MM.1S (cell line): Measurements from ENCODE around the gene CHRNB1.
"Not testable (repeated sequence)": the region's sequence is repeated elsewhere in the genome, so short reads cannot be mapped to it uniquely, and the experiment has no call there.

Source experiments
- DNase-seq: peaks from one replicate; pipeline ENCODE4 v3.0.0-alpha.2; 2015
- H2AFZ ChIP-seq: fragments of 300-600 bp; sonication (generic); 2 replicates; pipeline ENCODE4 v1.6.0; 2016; ENCODE audit warnings: antibody characterized with exemption, low read length
- H3F3A ChIP-seq: fragments of 300-600 bp; sonication (generic); 2 replicates; pipeline ENCODE4 v1.6.1; 2016; ENCODE audit warnings: mild to moderate bottlenecking, antibody characterized with exemption, low read length, moderate library complexity, mixed read lengths; ENCODE audit not compliant: insufficient read depth
- H3K27ac ChIP-seq: fragments of 300-600 bp; sonication (generic); 2 replicates; pipeline ENCODE4 v1.5.1; 2016; ENCODE audit warnings: mild to moderate bottlenecking, low read length
- H3K27me3 ChIP-seq: fragments of 300-600 bp; sonication (generic); replicated peaks from 2 replicates; pipeline ENCODE4 v1.6.0; 2016; ENCODE audit warnings: low read length; ENCODE audit not compliant: insufficient read depth
- H3K36me3 ChIP-seq: fragments of 300-600 bp; sonication (generic); replicated peaks from 2 replicates; pipeline ENCODE4 v1.6.1; 2016; ENCODE audit warnings: mild to moderate bottlenecking, low read length, mixed read lengths; ENCODE audit not compliant: insufficient read depth
- H3K4me1 ChIP-seq: fragments of 300-600 bp; sonication (generic); 2 replicates; pipeline ENCODE4 v1.6.1; 2016; ENCODE audit warnings: low read length, mixed read lengths
- H3K4me2 ChIP-seq: fragments of 300-600 bp; sonication (generic); 2 replicates; pipeline ENCODE4 v1.6.0; 2016; ENCODE audit warnings: low read depth, low read length
- H3K4me3 ChIP-seq: fragments of 300-600 bp; sonication (generic); 2 replicates; pipeline ENCODE4 v1.5.1; 2016; ENCODE audit warnings: low read length, mixed read lengths
- H3K79me2 ChIP-seq: fragments of 300-600 bp; sonication (generic); 2 replicates; pipeline ENCODE4 v1.6.1; 2016; ENCODE audit warnings: mixed run types, low read length, mixed read lengths
- H3K9ac ChIP-seq: fragments of 300-600 bp; sonication (generic); 2 replicates; pipeline ENCODE4 v1.6.1; 2016; ENCODE audit warnings: low read length, mixed read lengths
- H3K9me2 ChIP-seq: fragments of 300-600 bp; sonication (generic); replicated peaks from 2 replicates; pipeline ENCODE4 v1.6.1; 2016; ENCODE audit warnings: mild to moderate bottlenecking, low read length, mixed read lengths; ENCODE audit not compliant: insufficient read depth
- H3K9me3 ChIP-seq: fragments of 300-600 bp; sonication (generic); replicated peaks from 2 replicates; pipeline ENCODE4 v1.6.1; 2016; ENCODE audit warnings: mild to moderate bottlenecking, low read length, mixed read lengths; ENCODE audit not compliant: insufficient read depth
- H4K20me1 ChIP-seq: fragments of 300-600 bp; sonication (generic); 2 replicates; pipeline ENCODE4 v1.6.1; 2016; ENCODE audit warnings: mild to moderate bottlenecking, low read length, moderate library complexity, mixed read lengths; ENCODE audit not compliant: insufficient read depth
- CTCF ChIP-seq: fragments of 300-600 bp; sonication (generic); IDR thresholded peaks from 2 replicates; pipeline ENCODE4 v1.5.1; 2016; ENCODE audit warnings: antibody characterized with exemption, low read length, mixed read lengths
- EZH2 ChIP-seq: fragments of 300-600 bp; sonication (generic); optimal IDR thresholded peaks from 2 replicates; pipeline ENCODE3; 2017; ENCODE audit warnings: low read depth, mild to moderate bottlenecking, antibody characterized with exemption, low read length, mixed read lengths
- EZH2phosphoT487 ChIP-seq: fragments of 300-600 bp; sonication (generic); IDR thresholded peaks from 2 replicates; pipeline ENCODE4 v1.6.1; 2018; ENCODE audit warnings: antibody characterized with exemption, low read length

The CHRNB1 gene

GRCh38 chr17:7471729-7472128, 26.9 kb downstream of the CHRNB1 start:
- no peak overlapping the region for H2AFZ ChIP-seq
- no peak for DNase-seq
- no peaks in the 10 kb centered on the region for H3K36me3 ChIP-seq
- H3K9me3 ChIP-seq: no peaks in the 10 kb centered on the region
- no peak overlapping the region for H3K27ac ChIP-seq
- H3K4me2 ChIP-seq: no peak overlapping the region
- H3F3A ChIP-seq: no peaks in the 10 kb centered on the region
- H3K9me2 ChIP-seq: no peaks in the 10 kb centered on the region
- H4K20me1 ChIP-seq: no peaks in the 10 kb centered on the region
- H3K79me2 ChIP-seq: no peaks in the 10 kb centered on the region
- no peak overlapping the region for H3K4me3 ChIP-seq
- no peak overlapping the region for H3K9ac ChIP-seq
- H3K4me1 ChIP-seq: no peaks in the 10 kb centered on the region
- TF ChIP-seq CTCF (no peak), EZH2 (no peak), EZH2phosphoT487 (no peak)
- H3K27me3 ChIP-seq: no peaks in the 10 kb centered on the region

GRCh38 chr17:7474767-7475166, 29.9 kb downstream of the CHRNB1 start:
- H3K36me3 ChIP-seq, H3K27me3 ChIP-seq, H3K9me3 ChIP-seq, H3K27ac ChIP-seq, DNase-seq, H3K9me2 ChIP-seq, H3K4me3 ChIP-seq, H3K4me1 ChIP-seq, H2AFZ ChIP-seq, H3K79me2 ChIP-seq, H3K9ac ChIP-seq, H4K20me1 ChIP-seq, H3K4me2 ChIP-seq, H3F3A ChIP-seq: not testable (repeated sequence)

GRCh38 chr17:7475764-7476422, 31.0 kb downstream of the CHRNB1 start:
- 0 out of 2 replicates have a peak, but pooled peaks cover 5% of the 10 kb centered on the region for H3F3A ChIP-seq
- no peaks in the 10 kb centered on the region for H3K9me2 ChIP-seq
- no peak overlapping the region for H3K4me3 ChIP-seq
- no peak overlapping the region for H3K27ac ChIP-seq
- no peaks in the 10 kb centered on the region for H3K27me3 ChIP-seq
- H3K36me3 ChIP-seq: no peaks in the 10 kb centered on the region
- H3K4me2 ChIP-seq: no peak overlapping the region
- H3K4me1 ChIP-seq: no peaks in the 10 kb centered on the region
- no peaks in the 10 kb centered on the region for H4K20me1 ChIP-seq
- no peak for DNase-seq
- H3K9ac ChIP-seq: no peak overlapping the region
- H3K79me2 ChIP-seq: peaks cover 7% of the 10 kb centered on the region; the same call in 1 of the 2 replicates
- H2AFZ ChIP-seq: no peak overlapping the region
- H3K9me3 ChIP-seq: no peaks in the 10 kb centered on the region
- TF ChIP-seq CTCF: no peak
- no peak for TF ChIP-seq EZH2
- TF ChIP-seq EZH2phosphoT487: no peak

GRCh38 chr17:7476494-7476893, 31.6 kb downstream of the CHRNB1 start:
- H3F3A ChIP-seq: 0 out of 2 replicates have a peak, but pooled peaks cover 5% of the 10 kb centered on the region
- no peaks in the 10 kb centered on the region for H3K9me2 ChIP-seq
- peaks cover 7% of the 10 kb centered on the region; the same call in 1 of the 2 replicates for H3K79me2 ChIP-seq
- H2AFZ ChIP-seq: no peak overlapping the region
- H3K4me2 ChIP-seq: no peak overlapping the region
- H3K27ac ChIP-seq: no peak overlapping the region
- H4K20me1 ChIP-seq: no peaks in the 10 kb centered on the region
- H3K27me3 ChIP-seq: no peaks in the 10 kb centered on the region
- H3K9me3 ChIP-seq: no peaks in the 10 kb centered on the region
- no peak overlapping the region for H3K9ac ChIP-seq
- no peak overlapping the region for H3K4me3 ChIP-seq
- H3K4me1 ChIP-seq: no peaks in the 10 kb centered on the region
- TF ChIP-seq CTCF (no peak), EZH2 (no peak), EZH2phosphoT487 (no peak)
- H3K36me3 ChIP-seq: no peaks in the 10 kb centered on the region
- DNase-seq: no peak
